ENCODE data around the gene THEM5.
"Not testable (repeated sequence)": the region's sequence is repeated elsewhere in the genome, so short reads cannot be mapped to it uniquely, and the experiment has no call there.

The THEM5 gene

DNA sequence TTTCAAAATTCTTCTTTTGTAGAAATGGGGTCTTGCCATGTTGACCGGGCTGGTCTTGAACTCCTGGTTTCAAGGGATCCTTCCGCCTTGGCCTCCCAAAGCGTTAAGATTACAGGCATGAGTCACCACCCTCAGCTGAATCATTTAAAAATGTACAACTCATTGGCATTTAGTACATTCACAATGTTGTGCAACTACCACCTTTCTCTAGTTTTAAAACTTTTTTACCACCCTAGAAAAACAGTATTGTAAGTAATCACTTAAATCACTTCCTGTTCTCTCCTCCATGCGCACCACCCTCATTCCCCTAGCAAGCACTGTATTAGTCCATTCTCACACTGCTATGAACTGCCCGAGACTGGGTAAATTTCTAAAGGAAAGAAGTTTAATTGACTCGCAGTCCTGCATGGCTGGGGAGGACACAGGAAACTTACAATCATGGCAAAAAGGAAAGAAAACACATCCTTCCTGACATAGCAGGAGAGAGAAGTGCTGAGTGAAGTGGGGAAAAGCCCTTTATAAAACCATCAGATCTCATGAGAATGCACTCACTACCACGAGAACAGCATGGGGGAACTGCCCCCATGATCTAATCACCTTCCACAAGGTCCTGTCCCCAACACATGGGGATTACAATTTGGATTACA, 14.4 kb upstream of the THEM5 start:
- in situ Hi-C loops (cut with HindIII; ENCODE audit: low sequenced_read_pairs) = no loop called here

DNA sequence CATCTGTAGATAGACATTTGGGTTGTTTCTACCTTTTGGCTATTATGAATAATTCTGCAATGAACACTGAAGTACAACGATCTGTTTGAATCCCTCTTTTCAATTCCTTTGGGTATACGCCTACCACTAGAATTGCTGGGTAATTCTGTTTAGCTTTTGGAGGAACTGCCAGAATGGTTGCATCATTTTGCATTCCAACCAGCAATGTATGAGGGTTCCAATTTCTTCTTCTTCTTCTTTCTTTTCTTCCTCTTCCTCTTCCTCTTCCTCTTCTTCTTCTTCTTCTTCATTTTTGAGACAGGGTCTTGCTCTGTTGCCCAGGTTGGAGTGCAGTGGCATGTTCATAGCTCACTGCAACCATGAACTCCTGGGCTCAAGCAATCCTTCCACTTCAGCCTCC, 13.8 kb upstream of the THEM5 start:
- in situ Hi-C loops (cut with HindIII; ENCODE audit: low sequenced_read_pairs) = no loop called here

DNA sequence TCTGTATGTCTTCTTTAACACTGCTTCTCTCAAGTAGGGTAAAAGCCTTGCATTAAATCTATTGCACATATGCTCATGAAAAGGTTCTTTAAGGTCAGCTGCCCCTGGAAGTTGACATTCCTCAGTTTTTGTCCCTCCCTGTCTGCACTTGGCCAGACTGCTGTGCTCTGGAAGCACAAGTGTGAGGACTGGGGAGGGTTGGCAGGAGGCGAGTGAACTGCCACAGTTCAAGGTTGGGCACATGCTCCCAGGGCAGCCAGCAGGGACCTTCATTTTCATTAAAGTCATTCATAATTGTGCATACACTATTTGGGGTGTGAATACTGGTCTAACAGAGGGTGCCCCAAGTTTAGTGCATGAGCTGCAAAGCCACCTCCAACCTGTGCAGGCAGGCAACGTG, 10.9 kb upstream of the THEM5 start:
- in situ Hi-C loops (cut with HindIII; ENCODE audit: low sequenced_read_pairs) = no loop called here

DNA sequence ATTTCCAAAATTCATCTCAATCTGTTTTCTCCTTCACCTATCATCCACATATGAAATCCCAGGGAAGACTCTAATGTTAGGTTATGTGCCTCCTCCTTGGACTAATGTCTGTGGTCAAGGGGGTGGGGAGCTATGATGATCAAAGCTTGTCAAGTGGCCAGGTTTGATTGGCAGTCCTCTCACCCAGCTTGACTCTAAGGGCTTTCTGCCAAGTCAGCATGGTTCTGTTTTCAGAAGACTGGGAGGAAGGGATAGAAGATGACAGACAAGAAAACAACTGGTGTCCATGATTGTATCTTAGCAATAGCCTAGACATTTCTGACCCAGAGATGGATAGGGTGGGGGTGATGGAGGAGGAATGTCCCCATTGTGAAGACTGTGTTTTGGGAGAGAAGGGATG, 9.1 kb upstream of the THEM5 start:
- in situ Hi-C loops (cut with HindIII; ENCODE audit: low sequenced_read_pairs) = no loop called here

DNA sequence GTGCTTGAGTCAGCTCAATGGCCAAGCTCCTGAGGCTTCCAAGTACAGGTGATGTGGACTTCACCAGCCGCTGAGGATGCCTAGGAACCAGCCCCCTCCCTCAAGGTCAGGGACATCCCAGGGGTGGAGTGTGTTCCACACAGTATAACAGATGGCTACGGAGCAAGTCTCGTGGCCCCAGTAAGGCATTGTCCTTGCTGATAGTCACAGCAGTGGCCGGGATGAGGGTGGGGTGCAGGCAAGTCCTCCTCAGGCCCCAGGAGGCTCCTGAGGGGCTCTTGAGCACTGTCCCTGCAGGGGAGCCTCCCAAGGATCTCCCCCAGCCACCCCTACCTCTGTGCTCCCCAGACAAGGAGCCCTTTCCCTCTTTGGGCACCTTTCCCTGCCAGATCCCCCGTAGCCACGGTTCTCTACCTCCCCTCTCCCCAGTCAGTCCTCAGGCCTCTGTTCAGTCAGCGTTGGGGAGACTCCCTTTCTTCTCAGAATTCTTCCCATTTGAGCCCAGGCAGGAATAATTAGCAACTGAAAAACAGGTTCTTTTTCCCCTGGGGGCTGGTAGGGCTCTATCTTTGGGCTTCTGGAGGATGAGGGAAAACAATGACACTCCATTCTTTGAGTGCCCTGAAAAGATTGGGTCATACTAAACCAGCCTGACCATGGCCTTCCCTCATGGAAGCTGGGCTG, 7.1 kb upstream of the THEM5 start:
- in situ Hi-C loops (cut with HindIII; ENCODE audit: low sequenced_read_pairs) = no loop called here

DNA sequence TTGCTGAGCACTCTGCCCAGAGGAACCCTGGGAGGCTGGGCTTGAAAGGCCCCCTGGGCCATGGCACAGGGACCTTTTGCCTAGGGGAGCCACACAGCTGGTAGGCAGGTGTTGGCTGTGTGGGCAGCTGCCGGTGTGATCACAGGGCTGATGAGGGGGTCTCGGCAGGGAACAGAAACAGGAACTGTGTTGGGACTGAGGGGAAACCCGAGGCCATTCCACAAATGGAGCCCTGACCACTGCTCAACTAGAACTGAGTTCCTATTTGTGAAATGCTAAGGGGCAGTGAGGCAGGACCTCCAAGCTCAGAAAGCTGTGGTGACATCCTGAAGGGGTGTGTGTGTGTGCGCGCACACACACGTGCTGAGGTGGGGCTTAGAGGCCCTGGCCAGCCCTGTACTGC, 6.4 kb upstream of the THEM5 start:
- in situ Hi-C loops (cut with HindIII; ENCODE audit: low sequenced_read_pairs) = no loop called here

DNA sequence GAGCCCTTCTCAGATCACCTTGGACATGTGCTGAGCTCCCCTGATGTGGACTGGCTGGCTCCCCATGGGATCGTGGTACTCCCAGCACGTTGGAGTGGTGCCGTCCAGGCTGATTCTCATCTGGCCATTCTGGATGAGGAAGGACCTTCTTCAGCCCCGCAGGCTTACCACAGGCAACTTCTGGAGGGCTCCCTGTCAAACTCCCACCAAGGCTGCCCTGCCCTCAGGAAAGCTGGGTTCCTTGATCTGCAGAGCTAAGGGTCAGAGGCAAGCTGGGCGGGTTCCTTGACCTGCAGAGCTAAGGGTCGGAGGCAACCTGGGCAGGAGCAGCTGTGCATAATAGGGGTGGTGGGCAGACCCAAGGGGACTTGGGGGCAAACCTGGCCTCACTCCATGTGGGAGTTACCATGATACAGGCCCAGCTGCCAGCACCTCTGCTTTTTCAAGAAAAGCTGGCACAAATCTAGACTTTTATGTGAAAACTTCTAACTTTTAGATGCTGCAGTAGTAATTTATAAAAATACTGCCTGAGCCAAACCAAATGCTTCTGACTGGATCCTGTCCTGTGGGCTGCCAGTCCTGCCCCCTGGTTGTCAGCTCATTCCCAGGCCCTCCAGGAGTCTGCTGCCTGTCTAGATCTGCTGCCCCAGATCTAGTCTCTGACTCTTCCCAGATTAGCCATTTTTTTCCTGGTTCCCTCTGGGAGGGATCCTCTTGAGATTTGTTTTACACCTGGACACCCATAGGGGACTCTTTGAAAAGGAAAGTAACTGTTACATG, 5.6 kb upstream of the THEM5 start:
- in situ Hi-C loops (cut with HindIII; ENCODE audit: low sequenced_read_pairs) = no loop called here

DNA sequence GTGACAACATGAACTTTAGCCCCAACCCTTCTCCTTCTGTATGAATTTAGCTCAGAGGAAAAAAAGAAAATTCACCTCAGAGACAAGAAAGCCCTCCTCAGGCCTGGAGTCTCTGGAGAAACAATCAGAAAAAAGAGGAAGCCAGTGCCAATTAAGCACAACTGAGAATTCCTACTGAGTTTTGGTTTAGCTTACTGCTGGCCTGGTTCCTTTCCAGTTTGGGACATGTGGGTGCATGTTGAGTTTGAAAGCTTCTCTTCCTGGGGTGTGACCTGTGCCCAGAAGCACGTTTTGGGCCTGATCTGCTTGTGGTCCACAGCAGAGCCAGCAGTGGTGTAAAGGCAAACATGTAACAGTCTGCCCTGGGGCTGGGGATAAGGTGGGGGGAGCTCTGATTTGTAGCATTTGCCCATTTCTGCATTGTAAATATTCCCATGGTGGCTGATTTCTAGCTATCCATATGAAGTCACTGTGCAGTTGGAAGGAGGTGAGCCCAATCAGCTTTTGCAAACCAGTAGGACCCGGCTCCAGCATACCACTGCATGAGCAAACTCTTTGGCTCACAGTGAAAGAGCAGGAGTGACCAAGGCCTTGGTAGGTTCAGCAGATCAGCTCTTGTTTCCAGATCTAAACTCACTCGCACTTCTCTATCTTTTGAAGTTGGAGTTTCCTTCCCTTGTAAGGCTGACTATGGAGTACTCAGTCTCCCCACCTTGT, 4.7 kb upstream of the THEM5 start:
- in situ Hi-C loops (cut with HindIII; ENCODE audit: low sequenced_read_pairs) = no loop called here

DNA sequence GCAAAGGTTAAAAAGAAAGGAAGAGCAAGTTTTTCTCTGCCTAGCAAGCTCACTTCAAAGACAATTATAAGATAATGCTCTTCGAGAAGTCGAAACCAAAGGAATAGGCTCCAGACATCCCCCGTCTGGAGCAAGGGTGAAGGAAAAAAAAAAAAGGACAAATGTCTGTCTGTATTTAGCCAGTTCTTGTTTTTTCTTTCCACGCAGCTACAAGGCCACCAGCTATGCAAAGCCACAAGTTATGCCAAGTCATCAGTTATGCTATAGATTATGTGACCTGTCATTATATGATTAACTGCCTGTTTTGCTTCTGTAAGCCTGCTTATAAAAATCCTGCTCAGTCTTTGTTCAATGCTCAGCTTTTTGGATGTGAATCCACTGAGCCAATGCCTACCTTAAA, 2.4 kb upstream of the THEM5 start:
- in situ Hi-C loops (cut with HindIII; ENCODE audit: low sequenced_read_pairs) = no loop called here

DNA sequence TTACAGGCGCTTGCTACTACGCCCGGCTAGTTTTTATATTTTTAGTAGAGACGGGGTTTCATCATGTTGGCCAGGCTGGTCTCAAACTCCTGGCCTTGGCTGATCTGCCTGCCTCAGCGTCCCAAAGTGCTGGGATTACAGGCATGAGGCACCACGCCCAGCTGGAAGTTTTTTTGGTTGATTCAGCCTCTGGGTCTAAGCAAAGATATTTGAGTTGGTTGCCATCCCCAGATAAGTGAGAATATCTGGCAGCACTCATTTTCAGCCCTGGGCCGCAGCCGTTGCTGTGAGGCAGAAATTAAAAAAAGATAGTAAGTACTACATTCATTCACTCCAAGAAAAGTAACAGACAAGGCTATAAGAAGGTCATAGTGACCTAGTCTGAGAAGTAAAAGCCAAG, 2.0 kb upstream of the THEM5 start:
- in situ Hi-C loops (cut with HindIII; ENCODE audit: low sequenced_read_pairs) = not testable (repeated sequence)

DNA sequence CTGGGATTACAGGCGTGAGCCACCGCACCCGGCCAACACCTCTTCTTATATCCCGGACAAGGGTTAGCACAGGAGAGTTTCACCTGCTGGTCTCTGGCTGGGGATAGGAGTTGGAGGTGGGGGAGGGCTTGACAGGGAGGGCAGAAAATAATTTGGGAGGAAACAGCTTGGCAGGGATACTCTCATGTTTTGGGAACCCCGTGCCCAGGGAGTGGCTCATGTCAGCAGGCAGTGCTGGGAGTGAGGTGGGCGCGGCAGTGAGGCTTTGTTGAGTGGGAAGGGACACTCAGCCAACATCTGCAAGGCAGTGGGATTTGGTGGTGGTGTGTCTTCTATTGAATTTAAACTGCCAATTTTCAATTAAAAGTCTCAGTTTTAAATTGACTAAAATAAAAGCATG, 1.1 kb upstream of the THEM5 start:
- in situ Hi-C loops (cut with HindIII; ENCODE audit: low sequenced_read_pairs) = no loop called here

DNA sequence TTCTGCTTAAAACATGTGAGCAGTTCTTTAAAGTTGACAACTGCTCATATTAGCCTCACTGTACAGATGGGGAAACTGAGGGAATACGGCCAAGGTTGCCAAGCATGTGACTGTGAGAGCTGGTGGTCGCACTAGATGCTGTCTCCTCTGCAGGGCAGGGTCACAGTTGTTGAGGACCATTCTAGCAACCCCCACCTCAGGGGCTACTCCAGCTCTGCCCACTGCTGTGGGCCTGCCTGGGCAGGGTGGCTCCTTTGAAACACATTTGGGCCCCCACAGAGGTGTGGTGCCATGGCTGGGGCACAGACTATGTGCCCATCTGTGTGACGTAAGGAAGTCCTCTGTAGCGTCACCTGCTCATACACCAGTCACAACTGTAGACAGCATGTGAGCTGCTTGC, 779 bp downstream of the THEM5 start:
- in situ Hi-C loops (cut with HindIII; ENCODE audit: low sequenced_read_pairs) = no loop called here

DNA sequence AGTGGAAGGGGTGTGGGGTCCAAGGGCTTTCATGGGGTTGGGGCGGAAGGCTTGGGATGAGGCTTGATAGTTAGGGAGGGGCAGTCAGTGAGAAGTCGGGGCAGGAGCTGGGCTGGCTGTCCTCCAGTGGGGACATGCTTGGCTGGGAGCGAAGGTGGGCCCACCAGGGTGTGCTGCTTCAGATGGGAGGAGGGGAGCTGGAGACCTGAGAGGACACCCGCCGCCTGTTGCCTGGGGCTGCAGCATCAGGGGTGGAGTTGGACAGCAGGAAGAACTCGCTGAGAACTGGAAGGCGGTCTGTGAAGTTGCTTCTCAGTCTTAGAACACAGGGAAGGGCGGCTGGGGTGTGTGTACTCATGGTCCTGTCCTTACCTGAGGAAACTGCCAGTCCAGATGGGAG, 1.6 kb downstream of the THEM5 start:
- in situ Hi-C loops (cut with HindIII; ENCODE audit: low sequenced_read_pairs) = no loop called here

DNA sequence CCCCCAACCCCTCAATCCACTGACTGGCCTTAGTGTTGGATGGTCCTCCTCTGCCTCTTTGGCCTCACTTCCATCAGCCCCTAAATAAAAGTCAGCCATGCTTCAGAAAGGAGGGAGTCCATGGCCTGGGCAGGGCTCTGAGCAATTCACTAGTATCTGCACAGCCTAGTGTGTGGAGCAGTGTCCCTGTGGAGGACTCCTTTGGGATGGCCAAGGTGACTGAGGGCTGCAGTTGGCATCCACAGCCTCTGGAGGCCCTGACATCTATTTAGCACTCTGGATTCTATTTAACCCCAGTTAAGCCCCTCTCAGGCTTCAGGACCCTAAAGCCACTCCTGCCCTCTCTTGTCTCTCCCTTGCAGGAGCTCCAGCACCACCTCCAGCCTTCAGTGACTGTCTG, 3.6 kb downstream of the THEM5 start:
- in situ Hi-C loops (cut with HindIII; ENCODE audit: low sequenced_read_pairs) = no loop called here

DNA sequence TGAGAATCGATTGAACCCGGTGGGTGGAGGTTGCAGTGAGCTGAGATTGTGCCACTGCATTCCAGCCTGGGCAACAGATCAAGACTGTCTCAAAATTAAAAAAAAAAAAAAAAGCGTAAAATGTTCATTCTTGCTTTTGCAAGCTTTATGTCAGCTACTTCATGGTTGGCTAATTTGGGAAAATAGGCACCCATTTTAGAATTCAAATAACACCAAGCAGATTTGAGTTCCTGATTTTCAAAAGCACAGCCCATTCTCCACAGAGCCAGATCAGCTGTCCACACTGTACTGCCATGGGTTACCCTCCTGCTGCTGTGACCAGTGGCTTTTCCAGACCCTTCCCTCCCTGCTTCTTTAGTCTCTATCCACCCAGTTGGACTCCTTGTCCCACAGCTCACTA, 4.4 kb downstream of the THEM5 start:
- in situ Hi-C loops (cut with HindIII; ENCODE audit: low sequenced_read_pairs) = no loop called here

DNA sequence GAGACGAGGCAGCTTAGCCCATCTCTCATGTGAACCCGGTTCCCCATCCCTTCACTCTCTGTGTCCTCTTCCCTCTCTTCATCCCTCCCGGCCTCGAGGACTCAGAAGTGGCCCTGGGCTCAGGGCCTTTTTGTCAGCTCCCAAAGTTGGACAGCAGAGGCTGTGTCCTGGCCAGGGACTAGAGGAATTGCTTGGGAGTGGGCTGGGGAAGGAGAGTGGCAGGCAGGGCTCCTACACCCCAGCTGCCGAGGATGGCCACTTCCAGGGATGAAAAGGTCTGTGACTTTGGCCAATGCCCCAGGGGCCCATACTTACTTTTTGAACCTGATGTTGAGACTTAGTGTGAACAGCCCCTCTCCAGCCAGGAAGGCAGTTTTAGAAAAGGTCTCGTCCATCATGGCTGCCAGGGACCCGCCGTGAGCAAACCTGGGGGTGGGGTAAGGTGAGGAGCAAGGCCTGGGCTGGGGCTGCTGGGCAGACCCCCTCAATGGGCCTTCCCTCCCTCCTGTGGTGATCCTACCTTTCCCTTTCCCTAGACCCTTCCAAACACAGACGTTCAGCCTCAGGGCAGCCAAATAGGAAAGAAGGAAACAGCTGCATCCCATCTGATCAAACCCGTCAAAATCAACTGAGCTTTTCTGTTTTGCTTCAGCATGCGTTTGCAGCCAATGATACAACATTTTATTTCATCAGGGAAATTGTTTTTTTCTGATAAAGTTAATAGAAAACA, 5.5 kb downstream of the THEM5 start:
- in situ Hi-C loops (cut with HindIII; ENCODE audit: low sequenced_read_pairs) = no loop called here

DNA sequence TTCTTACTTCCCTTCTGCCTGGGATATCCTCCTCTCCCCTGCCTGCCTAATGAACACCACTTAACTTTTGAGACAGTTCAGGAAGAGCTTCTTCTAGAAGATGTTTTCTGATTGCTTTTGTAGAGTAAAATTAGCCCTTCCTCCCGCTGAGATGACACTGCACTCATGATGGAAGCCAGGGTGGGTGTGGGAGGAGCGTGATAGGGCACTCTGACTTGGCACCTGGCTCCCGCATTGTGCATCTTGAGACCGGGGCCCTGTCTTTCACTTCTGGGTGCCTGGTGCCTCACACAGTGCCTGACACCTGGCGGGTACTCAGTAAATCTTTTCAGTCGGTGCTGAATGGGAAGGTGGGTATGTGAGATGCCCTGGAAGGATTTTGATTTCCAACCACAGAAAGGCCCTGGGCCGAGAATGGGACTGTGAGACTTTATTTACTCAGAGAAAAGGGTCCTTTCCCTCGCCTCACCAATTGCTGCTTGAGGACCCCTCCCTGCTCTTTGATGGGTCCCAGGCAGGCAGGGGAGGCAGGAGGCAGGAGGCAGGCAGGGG, 6.8 kb downstream of the THEM5 start:
- in situ Hi-C loops (cut with HindIII; ENCODE audit: low sequenced_read_pairs) = no loop called here

DNA sequence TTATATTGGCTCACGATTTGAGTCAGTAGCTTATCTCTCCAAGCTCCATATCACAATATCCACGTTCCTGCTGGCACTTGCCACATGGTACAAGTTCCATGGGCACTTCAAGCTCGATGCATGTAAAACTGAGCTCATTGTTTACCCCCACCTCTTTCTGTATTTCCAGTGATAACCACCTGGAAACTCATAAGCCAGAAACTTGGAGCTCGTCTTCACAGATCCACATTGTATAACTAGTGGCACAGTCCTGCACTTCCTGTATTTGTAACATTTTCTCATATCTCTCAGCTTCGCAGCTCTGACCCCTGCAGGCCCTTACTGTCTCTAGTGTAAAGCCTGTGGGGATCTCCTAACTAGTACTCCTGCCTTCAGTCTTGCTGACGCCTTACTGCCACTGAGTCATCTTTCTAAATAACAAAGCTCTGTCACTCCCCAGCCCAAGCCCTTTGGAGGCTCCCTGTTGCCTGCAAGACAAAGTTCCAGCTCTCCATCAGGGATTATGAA, 7.4 kb downstream of the THEM5 start:
- in situ Hi-C loops (cut with HindIII; ENCODE audit: low sequenced_read_pairs) = no loop called here

DNA sequence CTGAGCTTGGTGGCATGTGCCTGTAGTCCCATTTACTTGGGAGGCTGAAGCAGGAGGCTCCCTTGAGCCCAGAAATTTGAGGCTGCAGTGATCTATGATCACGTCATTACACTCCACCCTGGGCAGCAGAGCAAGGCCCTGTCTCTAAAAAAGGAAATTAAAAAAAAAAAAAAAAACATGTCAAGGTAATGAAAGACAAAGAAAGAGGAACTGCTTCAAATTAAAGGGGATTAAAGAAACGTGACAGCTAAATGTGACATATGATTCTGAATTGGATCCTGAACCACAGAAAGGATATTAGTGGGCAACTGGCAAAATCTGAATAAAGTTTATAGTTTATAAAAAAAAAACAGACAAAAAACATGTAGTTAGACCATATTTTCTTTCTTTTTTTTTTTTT, 10.1 kb downstream of the THEM5 start:
- in situ Hi-C loops (cut with HindIII; ENCODE audit: low sequenced_read_pairs) = no loop called here

DNA sequence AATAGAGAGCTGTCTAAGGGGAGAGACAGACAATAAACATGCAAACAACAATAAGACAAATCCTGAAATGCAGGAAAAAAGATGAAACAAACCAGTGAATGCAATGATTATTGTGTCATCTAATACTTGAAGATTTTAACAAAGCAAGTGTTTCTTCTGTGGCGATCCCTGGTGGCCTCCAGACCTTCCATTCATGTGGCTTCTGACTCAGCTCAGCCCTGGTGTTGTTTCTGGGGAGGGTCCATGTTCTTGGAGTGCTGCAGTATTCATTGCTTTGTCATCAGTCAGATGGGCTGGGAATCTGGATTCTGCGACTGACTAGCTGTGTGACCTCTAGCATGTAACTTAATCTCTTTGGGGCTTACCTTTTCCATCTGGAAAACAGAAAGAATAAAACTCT, 12.4 kb downstream of the THEM5 start:
- in situ Hi-C loops (cut with HindIII; ENCODE audit: low sequenced_read_pairs) = no loop called here

Measured in endothelial cell of hepatic sinusoid (primary cell).